Globus pallidus (tissue), 1 donor: ENCODE results near the gene AP4S1.
"Not testable (repeated sequence)": the region's sequence is repeated elsewhere in the genome, so short reads cannot be mapped to it uniquely, and the experiment has no call there.

Experiments used
- DNase-seq: peaks from one replicate; pipeline ENCODE4 v3.0.0-alpha.2; 2015; ENCODE audit warnings: low spot score

AP4S1 gene

DNA sequence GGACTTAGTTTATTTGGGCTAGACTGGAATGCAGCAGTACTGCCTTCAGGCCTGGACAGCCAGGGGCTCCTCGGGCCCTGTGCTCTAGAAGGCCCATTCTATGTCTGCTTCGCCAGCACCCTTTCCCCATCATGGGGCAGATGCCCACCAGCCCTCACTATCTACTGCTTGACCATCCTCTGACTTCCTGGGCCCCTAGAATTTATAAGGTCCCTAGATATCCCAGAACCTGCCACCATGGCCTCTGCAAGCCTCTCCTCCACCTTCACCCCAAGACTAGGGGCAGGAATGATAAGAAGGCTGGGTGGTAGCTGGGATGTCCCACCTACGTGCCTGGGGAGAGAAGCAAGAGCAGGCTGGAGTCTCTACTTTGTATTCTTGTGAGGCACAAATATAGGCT, 59.6 kb downstream of the AP4S1 start:
- no peak for DNase-seq

DNA sequence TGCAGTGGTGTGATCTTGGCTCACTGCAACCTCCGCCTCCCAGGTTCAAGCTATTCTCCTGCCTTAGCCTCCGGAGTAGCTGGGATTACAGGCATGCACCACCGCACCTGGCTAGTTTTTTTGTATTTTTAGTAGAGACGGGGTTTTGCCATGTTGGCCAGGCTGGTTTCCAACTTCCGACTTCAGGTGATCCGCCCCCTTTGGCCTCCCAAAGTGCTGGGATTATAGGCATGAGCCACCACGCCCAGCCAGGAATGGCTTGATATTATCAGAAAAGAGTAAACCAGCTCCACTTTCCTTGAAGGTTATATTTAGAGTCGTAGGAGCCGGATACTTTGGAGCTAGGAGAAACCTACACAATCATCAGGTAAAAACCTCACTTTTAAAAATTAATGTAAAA, 61.0 kb downstream of the AP4S1 start:
- not testable (repeated sequence) for DNase-seq

DNA sequence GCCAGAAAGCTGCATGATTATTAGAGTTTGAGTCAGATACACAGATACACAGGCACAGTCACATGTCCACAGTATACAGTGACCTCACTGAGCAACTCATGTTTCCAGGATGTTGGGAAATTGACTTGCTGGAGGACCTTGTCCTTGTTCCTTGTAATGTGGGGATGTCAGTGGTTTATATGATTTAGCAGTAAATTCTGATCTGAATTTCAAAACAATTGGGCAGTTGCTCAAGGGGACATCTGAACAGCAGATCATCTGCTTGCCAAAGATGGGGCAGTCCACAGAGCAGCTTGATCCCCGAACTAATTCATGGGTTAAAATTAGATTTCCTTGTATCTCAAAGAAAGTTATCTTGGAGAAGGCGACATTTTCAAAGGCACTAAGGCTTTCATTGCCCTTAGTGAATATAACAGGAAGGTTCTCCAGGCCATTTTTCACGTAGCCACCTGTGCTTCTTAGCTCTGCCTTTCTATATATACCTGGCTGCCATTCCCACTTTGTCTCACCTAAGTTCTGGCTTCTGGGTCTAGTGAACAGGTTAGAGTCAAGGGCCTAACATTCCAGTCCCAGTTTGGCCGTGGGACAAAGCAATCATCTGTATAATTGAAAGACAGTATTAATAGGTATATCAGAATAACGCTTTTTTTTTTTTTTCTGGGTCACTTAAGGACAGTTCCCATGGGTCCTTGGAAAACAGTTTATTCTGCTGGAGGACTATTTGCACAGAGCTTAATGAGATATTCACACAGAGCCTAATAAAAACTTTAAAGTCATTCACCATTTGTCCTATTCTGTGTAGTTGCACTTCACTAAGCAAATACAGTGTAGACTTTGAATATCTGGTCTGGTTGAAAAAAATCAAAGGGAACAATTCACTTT, 65.7 kb downstream of the AP4S1 start:
- no peak for DNase-seq

DNA sequence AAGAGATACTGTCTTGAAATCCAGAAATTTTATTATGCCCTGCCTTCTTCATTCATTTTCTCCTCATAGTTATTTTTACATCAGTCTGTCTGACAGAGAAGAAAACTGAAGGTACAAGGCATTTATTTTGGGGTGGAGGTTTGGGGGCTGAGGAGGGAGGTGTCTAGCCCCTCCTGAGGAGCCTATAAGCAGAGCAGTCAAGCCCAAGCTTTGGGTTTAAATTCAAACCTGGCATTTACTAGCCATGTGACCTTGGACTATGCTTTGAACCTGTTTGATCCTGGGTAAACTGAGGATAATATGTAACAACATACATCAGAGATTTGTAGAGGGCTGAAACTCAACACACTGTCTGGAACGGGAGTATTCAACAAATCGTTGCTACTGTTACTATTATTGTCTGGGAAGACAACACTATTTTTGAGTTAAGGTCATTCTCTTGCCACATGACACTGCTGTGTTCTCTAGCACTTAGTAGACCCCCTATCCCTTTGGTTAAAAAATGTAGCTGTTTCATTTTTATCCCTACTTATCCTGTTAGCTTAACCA, 66.8 kb downstream of the AP4S1 start:
- DNase-seq: no peak

DNA sequence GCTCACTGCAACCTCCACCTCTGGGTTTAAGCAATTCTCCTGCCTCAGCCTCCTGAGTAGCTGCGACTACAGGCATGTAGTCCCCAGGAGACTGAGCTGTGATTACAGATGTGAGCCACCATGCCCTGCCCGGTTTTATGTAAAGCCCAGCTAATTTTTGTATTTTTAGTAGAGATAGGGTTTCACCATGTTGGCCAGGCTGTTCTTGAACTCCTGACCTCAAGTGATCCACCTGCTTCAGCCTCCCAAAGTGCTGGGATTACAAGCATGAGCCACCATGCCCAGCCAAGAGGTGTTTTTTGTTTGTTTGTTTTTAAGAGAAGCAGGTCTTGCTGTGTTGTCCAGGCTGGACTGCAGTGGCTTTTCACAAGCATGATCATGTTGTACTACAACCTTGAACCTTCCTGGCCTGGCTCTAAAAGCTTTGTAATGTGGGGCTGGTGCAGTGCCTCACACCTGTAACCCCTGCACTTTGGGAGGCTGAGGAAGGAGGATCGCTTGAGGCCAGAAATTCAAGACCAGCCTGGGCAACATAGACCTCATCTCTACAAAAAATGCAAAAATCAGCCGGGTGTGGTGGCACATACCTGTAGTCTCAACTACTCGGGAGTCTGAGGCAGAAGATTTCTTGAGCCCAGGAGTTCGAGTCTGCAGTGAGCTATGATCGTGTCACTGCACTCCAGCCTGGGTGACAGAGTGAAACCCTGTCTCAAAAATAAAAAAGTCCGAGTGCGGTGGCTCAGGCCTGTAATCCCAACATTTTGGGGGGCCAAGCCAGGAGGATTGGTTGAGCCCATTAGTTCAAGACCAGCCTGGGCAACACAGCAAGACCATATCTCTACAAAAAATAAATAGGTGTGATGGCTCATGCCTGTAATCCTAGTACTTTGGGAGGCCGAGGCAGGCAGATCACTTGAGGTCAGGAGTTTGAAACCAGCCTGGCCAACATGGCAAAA, 68.7 kb downstream of the AP4S1 start:
- DNase-seq: not testable (repeated sequence)

DNA sequence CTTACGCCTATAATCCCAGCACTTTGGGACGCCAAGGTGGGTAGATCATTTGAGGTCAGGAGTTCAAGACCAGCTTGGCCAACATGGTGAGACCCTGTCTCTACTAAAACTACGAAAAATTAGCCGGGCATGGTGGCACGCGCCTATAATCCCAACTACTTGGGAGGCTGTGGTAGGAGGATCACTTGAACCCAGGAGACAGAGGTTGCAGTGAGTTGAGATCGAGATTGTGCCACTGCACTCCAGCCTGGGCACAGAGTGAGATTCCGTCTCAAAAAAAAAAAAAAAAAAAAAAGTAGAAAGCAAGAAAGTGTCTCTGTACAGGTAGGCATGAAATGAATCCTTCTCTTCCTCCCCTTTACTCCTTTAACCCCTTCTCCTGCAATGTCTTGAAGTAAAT, 70.4 kb downstream of the AP4S1 start:
- not testable (repeated sequence) for DNase-seq

DNA sequence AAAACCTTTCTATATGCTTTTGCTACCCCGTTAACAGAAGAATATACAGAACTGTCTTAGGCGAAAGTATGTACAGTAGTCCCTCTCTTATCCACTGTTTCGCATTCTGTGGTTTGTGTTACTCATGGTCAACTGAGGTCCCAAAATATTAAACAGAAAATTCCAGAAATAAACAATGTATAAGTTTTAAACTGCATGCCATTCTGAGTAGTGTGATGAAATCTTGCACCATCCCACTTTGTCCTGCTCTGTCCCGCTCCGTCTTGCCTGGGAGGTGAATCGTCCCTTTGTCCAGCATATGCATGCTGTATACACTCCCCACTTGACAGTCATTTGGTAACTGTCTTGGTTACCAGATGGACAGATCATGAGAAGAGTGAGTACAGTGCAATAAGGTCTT, 70.8 kb downstream of the AP4S1 start:
- DNase-seq: no peak

DNA sequence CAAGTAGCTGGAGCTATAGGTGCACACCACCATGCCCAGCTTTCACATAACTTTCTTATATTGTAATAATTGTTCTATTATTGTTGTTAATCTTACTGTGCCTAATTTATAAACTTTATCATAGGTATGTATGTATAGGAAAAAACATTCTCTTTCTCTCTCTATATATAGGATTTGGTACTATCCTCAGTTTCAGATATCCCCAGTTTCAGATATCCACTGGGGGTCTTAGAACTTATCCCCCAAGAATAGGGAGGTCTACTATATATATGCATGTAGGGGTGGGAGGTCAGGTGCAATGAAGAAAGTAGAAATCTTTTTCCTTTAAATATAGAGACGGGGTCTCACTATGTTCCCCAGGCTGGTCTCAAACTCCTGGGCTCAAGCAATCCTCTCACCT, 71.6 kb downstream of the AP4S1 start:
- DNase-seq: no peak

DNA sequence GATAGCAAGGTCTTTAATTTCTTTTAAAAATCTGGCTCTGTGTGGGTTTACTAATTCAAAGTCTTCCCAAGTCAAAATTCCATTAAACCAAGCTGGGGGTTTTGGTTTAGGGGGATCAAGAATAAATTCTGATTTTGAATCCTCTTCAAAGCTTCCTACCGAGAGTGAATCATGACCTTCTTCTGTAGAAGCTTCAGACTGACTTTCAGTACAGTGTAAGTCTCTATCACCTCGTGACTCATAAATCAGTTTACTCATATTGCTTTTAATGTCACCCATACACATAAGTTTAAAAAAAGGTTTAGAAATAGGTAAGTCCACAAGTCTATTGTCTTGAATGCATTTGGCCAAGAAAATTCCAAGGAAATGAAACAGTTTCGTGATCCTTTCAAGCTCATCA, 81.3 kb downstream of the AP4S1 start:
- DNase-seq: no peak

DNA sequence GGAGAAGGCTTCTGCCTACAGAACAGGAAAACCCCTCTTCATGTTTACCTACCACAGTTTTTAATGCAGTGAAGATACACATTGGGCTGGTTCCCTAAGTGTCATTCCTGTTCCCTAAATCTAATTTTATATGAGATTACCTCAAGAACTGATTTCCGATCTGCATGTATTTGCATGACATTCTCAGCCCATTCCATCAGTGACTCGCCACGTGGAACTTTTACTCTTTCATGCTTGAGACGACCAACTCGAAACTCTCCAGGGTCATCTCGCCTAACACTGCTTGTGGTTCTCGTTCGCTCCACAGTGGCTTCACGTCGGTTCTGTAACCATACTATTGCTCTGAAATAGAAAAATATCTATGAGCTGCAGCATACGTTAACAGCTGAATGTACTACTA, 83.8 kb downstream of the AP4S1 start:
- DNase-seq: no peak

DNA sequence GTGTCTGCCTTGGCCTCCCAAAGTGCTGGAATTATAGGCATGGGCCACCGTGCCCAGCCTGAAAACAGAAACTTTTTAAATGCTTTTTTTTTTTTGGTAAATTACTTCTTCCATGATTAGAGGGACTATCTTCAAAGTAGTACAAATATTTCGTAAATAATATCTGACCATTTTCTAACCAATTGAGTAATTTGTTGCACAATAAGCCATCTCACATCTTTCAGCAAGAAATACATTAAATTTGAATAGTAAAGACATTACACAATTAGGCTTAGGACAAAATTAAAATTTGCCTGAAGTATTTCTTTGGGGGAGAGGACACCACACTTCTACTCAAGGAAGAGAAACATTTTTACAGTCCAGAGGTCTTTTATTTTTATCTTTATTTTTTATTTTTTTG, 85.4 kb downstream of the AP4S1 start:
- no peak for DNase-seq

DNA sequence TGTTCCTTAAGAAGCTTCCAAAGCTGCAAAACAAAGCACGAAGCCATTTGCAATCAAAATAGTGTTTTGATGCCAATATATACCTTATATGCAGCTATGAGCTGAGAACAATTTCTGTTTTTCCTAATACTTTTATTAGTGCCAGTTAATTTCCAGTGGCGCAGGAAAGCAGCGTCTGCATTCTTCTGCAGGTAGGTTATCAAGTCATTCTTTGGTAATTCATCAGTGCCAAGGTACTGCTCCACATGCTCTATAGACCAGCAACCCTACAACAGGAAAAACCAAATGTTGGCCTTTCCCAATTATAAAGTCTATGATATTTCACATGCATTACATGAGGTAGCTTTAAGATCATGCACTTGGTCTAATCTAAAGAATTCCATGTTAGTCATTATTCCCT, 88.3 kb downstream of the AP4S1 start:
- no peak for DNase-seq

DNA sequence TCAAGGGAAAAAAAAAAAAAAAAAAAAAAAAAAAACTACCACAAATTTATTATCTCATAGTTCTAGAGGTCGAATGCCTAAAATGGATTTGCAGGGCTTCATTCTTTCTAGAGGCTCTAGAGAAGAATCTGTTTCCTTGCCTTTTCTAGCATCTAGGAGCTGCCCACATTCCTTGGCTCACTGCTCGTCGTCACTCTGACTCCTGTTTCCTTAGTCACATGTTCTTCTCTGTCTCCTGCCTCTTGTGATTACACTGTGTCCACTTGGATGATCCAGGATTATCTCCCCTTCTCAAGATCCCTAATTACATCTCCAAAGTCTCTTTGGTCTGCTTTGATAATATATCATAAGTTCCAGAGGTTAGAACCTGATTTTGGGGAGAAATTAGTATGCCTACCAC, 93.4 kb downstream of the AP4S1 start:
- no peak for DNase-seq

DNA sequence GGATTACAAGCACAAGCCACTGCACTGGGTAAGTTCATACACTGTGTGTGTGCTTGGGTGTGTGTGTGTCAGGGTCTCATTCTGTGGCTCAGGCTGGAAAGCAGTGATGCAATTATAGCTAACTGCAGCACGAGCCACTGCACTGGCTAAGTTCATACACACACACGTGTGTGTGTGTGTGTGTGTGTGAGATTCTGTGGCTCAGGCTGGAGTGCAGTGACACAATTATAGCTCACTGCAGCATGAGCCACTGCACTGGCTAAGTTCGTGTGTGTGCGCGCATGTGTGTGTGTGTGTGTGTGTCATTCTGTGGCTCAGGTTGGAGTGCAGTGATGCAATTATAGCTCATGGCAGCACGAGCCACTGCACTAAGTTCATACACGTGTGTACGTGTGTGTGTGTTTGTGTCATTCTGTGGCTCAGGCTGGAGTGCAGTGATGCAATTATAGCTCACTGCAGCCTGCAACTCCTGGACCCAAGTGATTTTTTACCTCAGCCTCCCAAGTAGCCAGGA, 96.7 kb downstream of the AP4S1 start:
- no peak for DNase-seq

DNA sequence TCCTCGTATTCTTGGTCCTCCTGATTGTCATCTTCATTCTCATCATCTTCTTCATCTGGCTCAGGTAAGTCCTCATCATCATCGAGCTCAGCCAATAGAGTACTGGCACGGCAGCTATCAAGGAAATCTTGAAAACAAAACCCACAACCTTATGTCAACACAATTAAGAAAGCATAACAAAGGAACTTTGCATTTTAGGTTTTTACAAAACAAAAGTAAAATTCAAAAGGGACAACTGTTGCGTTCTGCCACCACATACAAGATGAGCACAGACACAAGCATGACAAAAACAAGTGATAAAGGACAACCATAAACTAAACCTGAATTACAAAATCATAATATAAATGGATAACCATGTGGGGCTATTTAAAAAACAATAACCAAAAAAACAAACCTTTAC, 97.5 kb downstream of the AP4S1 start:
- DNase-seq: no peak

DNA sequence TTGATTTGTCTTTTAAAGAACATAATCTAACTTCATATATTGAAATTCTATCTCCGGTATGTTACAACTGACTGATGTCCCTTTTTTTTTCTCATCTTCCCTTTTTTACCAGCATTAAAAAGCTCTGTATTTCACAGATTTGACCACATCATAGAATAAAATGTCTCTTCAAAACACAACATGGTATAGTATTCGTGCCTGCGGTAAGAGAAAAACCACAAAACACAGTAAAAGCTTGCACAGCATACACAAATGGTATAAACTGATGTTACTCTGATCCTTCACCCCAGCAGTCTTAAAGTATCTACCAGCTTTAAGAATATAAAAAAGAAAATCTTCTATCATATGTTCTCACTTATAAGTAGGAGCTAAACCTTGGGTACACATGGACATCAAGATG, 98.7 kb downstream of the AP4S1 start:
- DNase-seq: no peak

DNA sequence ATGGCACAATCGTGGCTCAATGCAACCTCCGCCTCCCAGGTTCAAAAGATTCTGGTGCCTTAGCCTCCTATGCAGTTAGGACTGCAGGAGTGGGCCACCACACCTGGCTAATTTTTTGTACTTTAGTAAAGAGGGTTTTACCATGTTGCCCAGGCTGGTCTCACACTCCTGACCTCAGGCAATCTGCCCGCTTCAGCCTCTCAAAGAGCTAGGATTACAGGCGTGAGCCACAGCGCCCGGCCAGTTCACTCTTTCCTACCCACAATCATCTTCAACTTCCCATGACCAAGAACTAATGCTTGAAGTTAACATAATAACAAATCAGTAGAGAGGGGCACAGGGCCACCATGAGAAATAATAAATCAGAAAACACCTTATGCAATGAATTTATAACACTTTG, 99.8 kb downstream of the AP4S1 start:
- no peak for DNase-seq

DNA sequence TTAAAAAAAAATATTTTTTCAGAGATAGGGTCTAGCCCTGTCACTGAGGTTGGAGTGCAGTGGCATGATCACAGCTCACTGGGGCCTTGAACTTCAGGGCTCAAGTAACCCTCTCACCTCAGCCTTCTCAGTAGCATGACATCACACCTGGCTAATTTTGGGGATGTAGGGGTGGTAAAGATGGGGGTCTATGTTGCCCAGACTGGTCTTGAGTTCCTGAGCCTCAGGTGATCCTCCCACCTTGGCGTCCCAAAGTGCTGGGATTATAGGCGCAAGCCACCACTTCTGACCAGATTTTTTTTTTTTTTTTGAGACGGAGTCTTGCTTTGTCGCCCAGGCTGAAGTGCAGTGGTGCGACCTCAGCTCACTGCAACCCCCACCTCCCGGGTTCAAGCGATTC, 101.2 kb downstream of the AP4S1 start:
- DNase-seq: no peak

DNA sequence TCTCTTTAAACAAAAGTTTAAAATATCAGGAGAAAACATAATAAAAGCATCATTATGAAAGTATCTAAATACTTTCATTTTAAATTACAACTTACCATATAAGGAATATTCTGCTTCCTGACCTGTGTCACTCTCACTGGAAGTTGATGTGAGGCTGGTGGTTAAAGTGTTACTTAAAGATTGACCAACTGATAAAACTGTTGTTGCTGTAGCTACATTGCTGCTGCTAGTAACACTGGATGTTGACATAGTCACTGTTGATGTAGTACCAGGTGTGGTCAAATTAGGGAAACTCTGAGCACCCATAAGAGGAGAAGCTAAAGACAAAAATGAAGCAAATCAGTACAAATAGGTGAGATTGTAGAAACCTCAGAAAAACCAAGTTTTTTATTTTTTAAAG, 102.2 kb downstream of the AP4S1 start:
- DNase-seq: no peak

DNA sequence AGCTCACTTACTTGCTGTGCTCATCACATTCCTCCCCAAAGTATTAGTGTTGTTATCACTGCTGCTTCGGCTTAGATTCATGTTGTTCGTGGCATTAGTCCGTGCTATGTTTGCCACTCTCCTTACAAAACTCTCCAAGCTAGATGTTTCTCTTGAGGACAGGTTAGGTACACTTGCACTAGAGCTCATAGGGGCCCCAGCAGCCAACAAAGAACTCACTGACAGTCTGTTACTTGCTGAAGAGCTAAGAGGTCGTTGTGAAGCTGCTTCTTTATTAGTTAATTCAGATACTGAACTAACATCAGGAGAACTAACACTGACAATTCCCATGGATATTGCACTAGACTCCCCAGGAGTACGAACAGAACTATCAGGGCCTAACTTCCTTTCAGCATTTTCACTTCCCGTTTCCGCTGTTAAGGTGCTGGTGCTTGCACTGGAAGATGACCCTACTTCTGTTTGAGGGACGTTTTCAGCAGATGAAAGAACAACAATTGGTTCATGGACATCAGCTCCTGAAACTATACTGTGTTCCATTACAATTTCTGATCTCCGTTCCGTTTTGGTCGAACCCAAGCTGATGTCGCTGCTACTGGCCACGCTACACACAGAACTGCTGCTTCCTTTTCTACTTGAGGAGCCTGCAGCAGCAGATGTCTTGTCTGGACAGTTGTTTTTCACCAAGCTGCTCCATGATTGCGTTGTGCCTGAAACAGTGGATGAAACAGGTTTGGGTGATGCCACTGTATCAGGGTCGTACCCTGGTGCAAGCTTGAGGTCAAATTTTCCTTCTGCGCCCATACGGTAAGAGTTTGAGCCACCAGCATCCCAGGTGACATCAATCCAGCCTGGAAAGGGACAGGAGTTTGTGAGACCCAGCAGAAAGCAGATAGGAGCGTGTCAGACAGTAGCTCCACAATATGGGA, 103.4 kb downstream of the AP4S1 start:
- DNase-seq: peak; percentile 31

DNA sequence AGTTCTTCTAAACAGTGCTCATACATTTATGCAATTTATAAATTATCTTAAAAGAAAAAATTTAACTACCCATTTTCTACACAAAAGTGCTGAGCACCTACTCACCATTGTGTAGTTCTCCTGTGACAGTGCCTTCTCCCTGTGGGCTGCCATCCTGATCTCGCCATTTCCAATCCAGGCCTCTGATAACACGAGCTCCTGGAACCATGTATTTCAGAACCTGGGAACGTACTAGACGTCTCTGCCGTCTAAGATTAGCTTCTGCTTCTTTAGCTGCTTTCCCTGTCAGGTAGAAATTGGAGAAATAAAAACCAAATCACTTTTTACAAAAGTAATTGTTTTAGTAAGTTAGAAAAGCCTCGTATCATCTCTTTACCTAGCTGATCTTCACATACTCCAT, 107.7 kb downstream of the AP4S1 start:
- no peak for DNase-seq
